CD4-positive, alpha-beta T cell treated with Interleukin-4 for 4 hours (primary cell): ENCODE data around the gene INSYN2B.

Experiments
- DNase-seq: peaks from one replicate; pipeline ENCODE4 v3.0.0-alpha.2; 2020

Gene INSYN2B

GRCh38 chr5:169922474-169922873 lies 57.8 kb downstream of the INSYN2B start:
- no peak for DNase-seq

DNA sequence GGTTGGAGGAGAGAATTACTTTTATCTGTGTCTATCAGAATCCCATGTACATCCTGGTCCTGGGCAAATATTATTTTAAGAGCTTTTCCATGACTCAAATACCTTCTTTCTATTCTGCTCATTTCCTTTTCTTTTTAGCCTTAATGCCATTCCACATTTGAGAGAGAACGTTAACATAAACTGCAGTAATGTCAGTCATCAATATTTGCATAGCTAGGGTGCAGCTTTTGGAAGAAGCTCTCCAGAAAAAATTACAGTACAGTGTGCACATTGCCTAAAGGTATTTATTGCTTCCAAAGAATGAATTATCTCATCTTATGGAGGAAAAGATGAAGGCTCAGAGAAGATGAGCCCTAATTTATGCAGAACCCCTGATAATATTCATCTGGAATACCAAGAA lies 58.3 kb downstream of the INSYN2B start:
- DNase-seq, result no peak

- no peak for DNase-seq
Observed at GRCh38 chr5:169921384-169921783, 58.9 kb downstream of the INSYN2B start.

- no peak for DNase-seq
Observed at GRCh38 chr5:169920474-169920873, 59.8 kb downstream of the INSYN2B start.

DNA sequence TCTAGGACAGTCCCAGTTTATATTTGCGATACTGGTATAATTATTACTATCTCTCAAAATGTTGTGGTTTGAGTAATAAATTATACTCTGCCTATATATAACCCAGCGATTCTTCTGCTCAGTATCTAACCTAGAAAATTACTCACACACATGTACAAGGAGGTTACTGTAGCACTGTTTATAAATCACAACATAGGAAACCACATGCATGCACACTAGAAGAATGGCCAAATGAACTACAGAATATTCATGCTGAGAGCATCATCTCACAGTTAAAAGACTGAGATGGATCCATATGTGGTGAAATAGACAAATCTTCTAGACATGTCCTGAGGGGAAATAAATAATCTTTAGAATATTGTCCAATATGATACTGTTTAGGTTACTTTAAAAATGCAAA lies 62.1 kb downstream of the INSYN2B start:
- DNase-seq, result no peak

GRCh38 chr5:169917500-169917899 lies 62.8 kb downstream of the INSYN2B start:
- DNase-seq, result no peak

- no peak for DNase-seq
Observed at GRCh38 chr5:169914766-169915165, 65.5 kb downstream of the INSYN2B start.

DNA sequence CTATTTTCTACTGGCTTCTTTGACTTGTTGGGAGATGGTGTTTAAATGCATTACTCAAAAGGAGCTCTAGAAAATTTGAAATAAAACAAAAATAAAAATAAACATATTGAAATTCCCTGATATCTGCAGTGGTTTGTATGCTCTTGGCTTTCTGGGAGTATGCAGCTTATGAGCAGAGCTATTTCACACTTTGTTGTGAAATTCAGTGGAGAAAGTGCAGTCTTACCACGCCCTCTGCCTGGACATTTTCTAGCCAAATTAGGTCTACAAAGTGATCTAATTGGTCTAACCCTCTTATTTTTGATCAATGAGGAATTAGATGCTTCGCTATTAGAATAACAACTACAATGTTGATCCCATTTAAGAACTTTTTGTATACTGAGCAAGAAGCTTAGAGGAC lies 66.8 kb downstream of the INSYN2B start:
- DNase-seq, result no peak

GRCh38 chr5:169911448-169912212 lies 68.7 kb downstream of the INSYN2B start:
- no peak for DNase-seq

DNA sequence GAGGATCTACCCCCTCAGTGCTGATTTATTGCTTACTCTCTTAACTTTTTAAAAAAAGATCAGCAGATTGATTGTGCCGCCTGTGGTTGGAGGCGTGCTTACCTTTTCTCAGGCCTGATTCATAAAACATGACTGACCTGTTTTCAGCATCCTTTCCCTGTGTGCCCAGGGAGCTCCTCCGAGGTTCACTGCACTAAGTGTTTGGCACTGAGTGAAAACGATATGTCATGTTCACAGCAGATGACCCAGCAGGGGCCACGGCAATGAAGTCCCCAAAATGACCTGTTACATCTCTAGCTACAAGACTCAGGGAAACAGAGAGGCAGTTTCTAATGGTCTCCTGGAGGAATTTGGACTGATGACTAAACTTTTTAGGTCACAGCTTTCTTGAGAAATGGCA lies 69.9 kb downstream of the INSYN2B start:
- DNase-seq, result no peak

GRCh38 chr5:169909945-169910344 lies 70.3 kb downstream of the INSYN2B start:
- DNase-seq, result no peak

DNA sequence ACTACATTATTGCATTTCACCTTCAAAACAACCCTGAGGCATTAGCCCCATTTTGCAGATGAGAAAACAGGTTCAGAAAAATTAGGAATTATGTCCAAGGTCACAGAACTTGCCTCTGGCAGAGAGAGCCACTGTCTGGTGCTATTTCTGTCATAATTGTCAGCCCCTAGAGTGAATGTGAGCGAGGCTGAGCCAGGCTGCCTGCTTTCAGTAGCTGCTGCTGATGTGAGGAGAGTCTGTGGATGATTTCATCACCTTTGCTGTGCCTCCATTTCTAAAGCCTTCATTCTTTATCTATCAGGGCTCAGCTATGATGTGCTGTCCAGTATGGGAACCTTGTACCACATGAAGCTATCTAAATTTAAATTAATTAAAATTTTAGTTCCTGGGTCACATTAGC lies 71.4 kb downstream of the INSYN2B start:
- no peak for DNase-seq

GRCh38 chr5:169906745-169907649 lies 73.3 kb downstream of the INSYN2B start:
- DNase-seq, result no peak

GRCh38 chr5:169905017-169905416 lies 75.3 kb downstream of the INSYN2B start:
- no peak for DNase-seq

DNA sequence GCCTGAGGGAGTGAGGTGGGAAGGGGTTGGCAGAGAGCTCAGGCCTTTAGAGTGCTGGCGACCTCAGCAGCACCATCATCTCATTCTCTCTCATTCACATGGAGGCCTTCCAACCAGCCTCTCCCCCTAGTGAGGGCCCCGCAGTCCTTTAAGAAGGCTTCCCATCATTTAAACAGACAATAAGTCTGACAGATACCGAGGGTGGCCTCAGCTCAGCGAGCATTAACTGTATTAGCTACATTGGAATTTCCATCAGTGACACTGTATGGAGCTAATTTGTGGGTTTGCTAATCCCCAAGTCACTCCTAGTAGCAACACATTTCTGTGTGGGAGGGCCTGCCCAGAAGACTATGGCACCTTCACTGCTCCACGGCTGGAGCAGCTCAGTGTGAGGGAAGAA lies 75.8 kb downstream of the INSYN2B start:
- DNase-seq, result no peak

- DNase-seq, result no peak
Observed at GRCh38 chr5:169904059-169904458, 76.2 kb downstream of the INSYN2B start.

- DNase-seq, result no peak
Observed at GRCh38 chr5:169901896-169902295, 78.4 kb downstream of the INSYN2B start.

- no peak for DNase-seq
Observed at GRCh38 chr5:169897481-169897880, 82.8 kb downstream of the INSYN2B start.

DNA sequence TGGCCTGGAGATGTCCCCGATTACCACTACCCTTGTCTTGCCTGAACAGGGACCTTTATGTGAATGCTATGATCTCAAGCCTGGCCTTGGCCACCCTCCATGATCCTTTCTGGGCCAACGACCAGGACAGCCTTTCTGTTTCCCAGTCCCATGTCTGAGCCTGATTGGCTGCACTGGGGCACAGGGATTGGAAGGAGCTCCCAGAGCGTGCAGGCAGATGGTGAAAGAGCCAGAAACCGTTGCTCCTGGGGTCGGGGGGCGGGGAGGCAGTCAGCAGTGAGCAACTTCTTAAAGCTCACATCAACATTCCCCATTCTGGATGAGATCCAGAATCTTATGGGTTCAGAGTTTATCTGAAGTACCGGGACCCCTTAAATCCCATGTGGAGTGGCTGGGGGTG lies 84.4 kb downstream of the INSYN2B start:
- DNase-seq, result no peak

- DNase-seq, result no peak
Observed at GRCh38 chr5:169893571-169893970, 86.7 kb downstream of the INSYN2B start.

DNA sequence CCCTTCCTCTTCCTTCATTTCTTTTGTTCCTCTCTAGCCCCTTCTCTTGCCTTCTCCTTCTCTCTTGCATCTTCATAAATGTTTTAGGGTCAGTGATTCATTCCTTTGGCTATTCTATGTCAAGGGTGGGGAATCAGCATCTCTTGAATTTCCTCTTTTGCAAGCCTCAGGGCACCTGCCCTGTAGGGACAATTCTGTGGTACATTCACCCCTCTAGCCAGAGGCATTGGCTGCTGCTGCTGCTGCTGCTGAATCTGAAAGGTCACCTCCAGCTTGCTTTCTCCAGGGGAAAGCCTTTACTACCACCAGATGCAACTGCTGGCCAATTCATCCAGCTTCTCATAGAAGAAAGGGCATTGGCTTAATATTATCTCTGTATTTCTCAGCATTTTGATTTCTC lies 87.3 kb downstream of the INSYN2B start:
- DNase-seq, result no peak

GRCh38 chr5:169889572-169889971 lies 90.7 kb downstream of the INSYN2B start:
- no peak for DNase-seq

DNA sequence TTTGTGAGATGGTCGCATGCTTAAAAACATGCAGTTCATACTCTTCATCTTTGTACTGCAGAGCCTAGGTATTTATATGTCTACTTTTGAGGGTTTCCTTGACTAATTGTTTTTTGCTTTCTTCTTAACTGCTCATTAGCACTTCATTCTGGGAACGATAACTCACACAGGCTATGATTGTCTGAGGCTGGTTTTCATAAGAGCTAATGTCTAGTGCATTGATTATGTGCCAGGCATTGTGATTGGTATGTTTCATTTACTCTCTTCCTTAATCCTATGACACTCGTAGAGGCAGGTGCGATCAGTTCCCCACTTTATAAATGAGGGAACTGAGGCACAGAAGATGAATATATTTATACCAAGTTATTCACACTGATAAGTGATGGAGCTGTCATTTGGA lies 93.6 kb downstream of the INSYN2B start:
- no peak for DNase-seq

DNA sequence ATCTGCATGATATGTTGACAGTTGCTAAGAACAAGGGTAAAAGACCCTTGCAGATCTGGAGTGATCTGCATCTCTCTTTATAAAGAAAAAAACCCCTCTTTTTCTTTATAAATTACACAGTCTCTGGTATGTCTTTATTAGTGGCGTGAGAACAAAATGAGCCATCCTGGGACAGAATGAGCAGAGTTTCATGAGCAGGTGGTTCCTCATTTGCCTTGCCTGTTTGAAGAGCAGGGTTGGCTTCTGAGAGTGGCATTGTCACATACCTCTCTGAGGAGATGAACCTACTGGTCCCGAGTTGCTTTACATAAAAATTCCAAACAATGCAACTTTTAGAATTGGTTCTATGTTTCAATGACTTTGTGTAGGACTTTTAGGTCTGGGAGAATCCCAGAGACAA lies 94.3 kb downstream of the INSYN2B start:
- DNase-seq, result no peak
